GM18517 (cell line): ENCODE results near the gene DYNC2LI1.

ENCODE experiments used
- ATAC-seq: cut with Tn5 transposase; IDR thresholded peaks from one replicate; pipeline ENCODE4 v1.9.1; 2021; ENCODE audit warnings: mild to moderate bottlenecking, moderate library complexity; ENCODE audit not compliant: unreplicated experiment

Gene DYNC2LI1

DNA sequence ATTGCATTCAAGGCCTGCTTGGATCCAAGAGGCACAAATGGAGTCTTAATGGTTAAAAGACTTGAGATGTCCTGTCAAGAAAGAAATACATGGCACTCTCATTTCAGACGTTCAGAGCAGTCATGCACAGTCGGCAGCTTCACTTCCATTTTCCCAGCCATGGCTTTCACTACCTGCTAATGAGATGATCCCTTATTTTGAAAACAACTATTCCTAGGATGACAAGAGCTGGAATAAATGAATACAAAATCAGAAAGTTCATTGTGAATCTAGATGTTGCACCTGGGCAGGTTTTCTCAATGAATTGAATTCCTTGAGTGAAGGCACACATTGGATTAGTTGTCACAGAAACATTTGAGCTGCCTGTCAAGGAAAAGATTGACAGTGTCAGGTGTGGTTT is 39.1 kb downstream of the DYNC2LI1 start:
- ATAC-seq: no peak

DNA sequence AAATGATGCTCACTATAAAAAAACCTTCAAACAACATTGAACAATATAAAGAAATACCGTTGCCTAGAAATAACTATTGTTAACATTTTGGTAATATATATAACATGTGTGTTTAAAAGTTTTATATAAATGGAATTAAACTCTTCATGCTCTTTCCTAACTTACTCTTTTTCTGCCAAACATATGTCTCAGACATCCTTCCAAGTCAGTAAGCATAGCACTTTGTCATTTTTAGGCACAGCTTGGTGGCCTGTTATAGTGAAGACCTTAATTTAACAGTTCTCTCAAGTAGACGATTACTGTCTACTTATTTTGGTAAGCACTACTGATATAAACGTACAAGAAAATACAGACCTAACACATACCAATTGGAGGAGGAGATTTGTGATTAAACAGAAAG is 40.9 kb downstream of the DYNC2LI1 start:
- no peak for ATAC-seq

DNA sequence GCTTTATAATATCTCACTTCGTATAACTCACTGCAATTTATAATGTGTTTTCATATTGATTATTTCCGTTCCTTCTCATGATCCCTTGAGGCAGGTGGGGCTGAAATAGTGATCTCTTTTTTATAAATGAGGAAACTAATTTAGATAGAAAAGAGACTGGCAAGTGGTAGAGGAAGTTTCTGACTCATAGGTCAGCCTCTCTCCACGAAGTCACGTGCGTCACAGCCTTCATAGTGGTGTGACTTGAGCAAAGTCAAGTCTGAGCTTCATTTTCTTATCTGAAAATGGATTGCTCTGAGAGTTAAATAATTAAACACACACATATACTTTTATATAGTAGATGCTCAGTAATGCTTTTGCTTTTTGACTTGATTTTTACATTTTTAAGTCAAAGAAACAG is 44.9 kb downstream of the DYNC2LI1 start:
- no peak for ATAC-seq

DNA sequence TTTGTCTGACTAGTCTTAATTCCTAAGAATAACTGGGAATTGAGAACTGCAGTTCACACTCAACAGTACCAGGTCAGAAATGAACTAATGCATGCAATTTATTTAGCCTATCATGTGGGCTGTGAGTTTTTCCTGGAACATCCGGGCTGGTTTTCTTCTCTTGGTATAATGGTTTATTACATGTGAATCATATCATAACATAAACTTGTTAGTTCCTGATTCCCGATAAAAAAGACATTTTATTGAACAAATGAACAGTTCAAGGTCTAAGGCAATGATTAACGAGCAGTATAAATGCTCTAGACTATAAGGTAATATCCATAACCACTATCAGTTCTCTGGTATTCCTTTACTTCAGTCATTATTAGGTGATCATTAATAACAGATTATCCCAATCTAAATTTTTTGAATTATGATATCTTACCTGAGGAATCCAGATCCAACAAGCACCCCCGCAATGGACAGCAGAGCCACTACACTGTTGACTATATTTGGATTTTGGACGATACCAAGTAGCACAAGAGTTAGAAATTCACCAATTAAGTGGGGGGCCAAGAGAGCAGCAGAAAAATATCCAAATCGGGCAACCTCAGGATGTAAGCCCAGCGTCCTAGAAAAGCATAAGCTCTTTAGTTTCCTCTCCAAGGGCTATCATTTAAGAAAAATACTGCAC is 45.8 kb downstream of the DYNC2LI1 start:
- no peak for ATAC-seq

DNA sequence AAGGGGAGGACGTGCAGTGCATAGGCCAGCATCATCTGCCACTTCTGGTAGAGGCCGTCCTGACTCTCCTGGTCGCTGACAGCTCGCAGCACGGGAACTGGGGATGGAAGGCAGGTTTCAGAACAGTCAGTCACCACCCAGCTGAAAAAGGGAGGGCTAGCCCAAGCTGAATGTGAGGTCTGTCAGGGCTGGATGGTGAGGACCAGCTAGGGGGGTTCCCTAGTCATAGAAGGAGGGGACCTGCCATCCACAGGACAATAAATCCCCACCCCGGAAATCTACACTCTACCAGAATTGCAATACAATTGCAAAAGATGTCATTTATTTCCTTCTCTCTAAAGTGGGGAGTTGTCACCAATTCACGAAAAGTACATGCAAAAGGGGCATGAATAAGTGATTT is 49.0 kb downstream of the DYNC2LI1 start:
- ATAC-seq: no peak

DNA sequence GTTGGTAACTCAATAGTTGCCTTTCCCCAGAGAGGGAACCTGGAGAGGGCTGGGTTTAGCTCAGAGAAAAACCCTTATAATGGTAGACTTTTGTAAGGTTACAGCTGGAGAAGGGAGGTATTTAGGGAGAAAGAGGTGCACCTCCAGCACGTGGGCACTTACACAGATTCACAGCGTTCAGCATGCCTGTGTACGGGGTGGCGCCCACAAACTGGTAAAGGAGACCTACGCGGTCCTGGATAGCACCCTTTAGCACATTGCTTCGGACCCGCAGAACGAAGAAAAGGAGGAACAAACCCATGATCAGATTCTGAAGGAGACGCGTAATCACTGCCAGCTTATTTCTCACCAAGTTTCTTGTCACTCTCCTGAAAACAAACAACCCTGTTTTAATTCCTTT is 49.9 kb downstream of the DYNC2LI1 start:
- no peak for ATAC-seq

DNA sequence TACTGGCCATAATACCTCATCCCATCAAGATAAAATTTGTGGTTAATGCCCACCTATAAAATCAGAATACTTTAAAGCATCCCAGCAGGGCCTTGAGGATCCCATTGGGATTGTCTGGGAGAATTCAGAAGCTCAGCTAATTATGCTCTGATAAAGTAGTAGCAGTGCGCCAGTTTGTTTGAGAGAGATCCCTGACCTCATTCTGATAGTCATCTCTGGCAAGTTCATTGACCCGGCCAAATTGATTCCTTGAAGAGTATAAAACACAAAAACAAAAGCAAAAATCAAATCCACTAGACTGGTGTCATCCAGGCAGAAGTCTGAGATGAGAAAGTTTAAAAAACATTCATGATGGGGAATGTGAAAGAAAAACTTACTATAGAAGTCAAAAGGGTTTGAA is 50.7 kb downstream of the DYNC2LI1 start:
- ATAC-seq: no peak

DNA sequence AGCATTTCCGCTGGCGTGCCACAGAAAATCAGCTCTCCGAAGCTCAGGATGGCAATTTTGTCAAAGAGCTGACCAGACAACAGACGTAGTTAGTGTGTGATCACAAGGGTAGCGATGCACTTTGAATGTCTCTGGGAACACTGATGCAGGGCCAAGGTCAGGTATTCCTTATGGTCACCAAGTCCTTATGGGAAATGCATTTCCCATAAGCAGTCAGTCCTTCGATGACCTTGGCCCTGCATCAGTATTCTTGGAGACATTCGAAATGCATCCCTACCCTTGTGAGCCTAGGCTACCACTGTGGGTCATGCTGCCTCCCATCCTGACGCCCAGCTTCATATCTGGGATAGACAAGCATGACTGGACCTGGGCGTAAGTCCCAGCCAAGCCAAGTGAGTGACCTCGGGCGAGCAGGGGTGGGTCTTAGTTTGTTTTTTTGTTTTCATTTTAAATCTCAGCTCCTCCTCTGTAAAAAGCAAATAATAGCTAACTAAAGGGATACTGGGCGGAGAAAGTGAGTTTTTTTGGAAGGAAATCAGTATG is 51.2 kb downstream of the DYNC2LI1 start:
- ATAC-seq: no peak

DNA sequence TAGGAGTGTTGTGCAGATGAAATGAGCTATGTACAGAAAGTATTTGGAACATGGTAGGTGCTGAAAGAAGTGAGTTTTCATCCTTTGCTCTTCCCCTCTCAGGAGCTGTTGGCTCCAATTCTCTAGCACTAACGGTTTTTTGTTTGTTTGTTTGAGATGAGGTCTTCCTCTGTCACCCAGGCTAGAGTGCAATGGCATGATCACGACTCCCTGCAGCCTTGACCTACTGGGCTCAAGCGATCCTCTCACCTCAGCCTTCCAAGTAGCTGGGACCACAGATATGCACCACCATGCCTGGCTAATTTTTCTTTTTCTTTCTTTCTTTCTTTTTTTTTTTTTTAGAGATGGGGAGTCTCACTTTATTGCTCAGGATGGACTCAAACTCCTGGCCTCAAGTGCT is 52.0 kb downstream of the DYNC2LI1 start:
- no peak for ATAC-seq

DNA sequence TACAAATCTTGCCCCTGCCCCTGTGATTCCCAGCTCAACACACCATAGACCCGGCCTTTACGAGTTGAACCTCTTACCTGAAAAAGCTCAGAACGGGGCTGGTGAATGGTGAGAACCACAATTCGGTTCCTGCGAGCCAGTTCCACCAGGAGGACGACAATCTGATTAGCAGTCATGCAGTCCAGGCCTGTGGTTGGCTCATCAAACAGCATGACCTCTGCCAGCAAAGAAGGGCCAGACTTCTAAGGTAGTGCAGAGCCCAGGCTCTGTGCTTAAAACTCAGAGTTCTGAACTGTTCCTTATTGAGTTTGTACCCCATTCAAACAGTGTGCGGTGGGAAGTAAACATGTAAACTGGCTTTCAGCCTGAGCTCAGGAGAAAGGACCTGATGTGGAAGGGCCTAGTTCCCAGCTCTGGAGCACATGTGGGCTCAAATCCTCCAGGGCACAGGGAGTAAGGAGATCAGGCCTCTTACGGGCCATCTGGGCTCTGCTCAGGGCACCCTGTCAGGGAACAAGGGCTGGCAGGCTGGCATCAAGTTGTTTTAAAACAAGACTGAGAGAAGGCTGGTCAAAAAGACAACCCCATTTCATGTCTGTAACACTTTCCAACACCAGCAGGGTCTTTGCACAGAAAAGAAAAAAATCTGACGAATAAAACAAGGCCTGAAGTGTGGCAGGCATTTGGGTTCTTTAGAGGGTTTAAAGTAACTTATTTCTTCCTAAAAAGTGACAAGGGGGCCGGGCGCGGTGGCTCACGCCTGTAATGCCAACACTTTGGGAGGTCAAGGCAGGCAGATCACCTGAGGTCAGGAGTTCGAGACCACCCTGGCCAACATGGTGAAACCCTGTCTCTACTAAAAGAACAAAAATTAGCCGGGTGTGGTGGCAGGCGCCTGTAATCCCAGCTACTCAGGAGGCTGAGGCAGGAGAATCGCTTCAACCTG is 52.7 kb downstream of the DYNC2LI1 start:
- ATAC-seq: no peak

DNA sequence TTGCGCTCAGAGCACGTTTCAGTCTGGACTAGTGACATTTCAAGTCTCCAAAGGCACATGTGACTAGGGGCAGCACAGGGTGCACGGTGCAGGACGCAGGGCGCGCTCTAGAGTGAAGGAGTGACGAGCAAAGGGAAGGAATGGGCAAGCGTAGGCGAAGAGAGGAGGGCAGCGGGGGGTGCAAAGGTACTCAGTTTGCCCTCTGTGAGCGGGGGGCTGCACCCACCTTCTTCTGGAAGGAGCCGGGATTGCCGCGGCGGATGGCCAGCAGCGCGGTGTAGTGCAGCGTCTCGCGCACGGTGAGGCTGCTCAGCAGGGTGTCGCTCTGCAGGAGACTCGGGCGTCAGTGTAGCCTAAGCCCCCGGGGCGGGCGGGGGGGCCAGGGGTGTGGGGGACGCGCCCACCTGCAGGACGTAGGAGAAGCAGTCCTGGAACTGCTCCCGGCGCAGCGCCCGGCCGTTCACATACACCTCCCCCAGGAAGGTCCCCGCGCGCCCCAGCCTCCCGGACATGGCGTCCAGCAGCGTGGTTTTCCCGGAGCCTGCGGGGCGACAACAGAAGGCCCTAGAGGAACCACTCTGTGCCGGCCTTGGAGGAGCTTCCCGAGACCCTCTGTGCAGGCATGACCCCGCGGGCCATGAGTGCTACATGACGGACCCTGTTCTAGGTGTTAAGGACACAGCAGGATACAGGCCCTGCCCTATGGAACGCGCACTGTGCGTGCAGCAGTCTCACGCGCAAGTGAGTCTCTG is 57.9 kb downstream of the DYNC2LI1 start:
- no peak for ATAC-seq

DNA sequence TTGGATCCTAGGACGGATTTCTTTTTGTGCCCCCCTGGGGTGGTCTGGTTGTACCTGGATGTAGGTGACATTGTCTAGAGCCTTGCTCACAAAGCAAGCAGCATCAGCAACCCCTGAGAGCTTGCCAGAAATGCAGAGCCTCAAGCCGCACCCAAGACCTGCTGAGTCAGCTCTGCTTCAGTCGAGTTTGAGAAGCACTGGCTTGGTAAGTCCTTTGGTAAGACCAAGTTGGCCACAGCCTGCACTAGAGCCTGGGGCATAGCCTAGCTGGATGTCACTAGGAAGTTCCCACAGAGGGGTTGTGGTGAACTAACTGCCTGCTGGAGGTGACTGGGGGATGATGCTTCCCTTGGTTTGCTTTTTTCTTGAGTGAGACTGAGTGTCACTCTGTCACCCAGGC is 58.6 kb downstream of the DYNC2LI1 start:
- ATAC-seq: no peak

DNA sequence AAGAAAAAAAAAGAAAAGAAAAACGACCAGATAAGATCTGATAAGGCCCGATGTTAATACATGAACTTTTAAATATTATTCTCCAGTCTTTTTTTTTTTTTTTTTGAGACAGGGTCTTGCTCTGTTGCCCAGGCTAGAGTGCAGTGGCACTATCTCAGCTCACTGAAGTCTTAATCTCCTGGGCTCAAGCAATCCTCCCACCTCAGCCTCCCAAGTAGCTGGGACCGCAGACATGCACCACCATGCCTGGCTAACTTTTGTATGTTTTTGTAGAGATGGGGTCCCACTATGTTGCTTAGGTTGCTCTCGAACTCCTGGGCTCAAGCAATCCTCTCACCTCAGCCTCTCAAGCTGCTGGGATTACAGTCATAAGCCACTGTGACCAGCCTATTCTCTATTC is 63.2 kb downstream of the DYNC2LI1 start:
- ATAC-seq: no peak

DNA sequence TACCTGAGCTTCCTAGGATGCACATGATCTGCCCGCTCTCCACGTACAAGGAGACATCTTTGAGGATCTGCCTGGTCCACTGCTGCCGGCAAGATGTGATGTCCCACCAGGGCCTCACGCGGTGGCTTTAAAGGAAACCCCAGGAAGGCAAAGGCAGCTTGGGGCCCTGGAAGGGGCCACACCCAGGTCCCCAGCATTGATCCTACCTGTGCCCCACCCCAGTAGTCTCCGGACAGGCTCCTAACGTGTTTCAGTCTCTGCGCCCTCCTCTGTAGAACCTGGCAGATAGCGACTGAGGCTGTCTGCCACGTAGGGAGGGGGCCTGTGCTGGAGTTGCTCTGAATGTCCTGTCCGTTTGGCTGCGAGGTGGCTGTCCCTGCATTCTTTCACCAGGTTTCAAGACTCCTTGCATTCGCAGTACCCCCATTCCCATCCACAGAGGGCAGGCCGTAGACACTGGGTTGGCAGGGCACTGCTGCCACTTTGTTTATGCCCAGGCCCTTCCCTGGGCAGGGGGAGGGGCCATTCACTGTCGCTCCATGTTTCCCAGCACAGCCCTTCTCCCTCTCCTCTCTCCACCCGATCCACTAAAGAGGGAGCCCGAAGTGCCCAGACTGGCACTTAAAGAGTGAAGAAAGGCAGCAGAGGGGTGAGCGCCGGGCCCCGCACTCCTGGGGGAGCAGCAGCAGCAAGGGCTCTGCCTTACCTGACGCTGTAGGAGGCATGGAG is 64.2 kb downstream of the DYNC2LI1 start:
- ATAC-seq: no peak

DNA sequence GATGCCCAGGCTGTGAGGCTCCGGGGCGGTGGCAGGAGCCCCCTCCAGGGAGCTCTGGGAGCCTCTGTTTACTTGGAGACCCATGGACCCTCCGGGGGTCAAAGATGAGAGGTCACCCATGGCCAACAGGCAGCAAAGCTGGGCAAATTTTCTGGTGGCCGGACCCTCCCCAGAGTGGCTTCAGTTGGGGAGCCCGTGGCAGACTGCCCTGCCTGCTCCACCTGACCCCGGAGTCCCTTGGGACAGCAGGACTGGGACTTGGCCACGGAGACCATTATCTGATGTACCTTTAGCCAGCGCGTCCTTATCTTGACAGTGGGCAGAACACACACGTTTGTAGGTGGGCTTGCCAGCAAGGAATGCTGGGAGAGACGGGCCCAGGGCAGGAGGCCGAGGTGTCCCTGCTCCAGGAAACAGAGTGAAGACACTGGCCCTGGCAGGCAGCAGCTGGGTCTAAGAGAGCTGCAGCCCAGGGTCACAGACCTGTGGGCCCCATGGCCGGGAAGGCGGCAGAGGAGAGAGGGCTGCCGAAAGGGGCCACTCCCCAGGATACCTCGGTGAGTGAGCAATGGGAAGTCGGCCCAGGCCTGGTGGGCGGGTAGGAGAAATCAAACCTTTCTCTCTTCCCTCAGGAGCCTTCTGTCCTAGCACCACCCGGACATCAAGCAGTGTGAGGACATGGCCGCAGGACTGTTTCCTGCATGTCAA is 64.9 kb downstream of the DYNC2LI1 start, which contains the start of the genes ABCG5 and ABCG8:
Gene ABCG5 (minus strand): TSS at position 280 of the 708 bp plus-strand sequence. CDS start 160 bp downstream, at position 120.
Gene ABCG8 (plus strand): TSS at position 412 of the 708 bp plus-strand sequence. CDS start 83 bp downstream, at position 495.
- no peak for ATAC-seq

DNA sequence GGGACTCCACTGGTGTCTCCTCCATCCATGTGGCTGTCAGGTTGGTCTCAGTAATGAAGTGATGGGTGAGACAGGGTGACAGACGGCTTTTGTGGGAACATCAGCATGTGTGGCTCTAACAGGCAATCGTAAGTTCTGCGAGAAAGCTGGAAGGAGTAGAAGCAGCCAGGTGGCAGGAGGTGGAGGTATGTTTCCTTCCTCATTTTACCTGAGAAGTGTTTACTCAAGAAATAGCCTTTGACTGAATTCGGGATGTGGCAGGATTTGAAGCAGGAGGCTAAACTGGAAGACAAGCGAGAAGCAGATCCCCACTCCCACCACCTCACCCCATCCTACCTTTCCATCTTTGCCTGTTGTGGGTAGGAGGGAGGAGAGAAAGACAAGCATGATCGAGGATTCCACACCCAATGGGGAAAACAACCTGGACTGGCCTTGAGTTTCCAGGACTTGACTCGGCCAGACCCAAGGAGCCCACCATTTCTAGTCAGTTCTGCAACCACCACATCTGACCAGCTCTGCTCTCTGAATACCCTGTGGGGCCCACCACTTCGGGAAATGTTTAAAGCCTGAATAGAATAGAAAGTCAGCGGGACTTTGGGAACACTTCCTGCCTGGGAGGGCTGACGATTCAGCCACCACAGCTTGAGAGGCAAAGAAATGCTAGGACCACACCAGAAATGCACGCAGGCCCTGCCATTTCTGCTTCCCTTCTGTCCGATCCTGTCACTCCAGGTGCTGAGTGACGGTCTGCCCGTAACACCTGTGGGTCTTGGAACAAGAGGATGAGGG is 66.1 kb downstream of the DYNC2LI1 start:
- ATAC-seq: no peak

DNA sequence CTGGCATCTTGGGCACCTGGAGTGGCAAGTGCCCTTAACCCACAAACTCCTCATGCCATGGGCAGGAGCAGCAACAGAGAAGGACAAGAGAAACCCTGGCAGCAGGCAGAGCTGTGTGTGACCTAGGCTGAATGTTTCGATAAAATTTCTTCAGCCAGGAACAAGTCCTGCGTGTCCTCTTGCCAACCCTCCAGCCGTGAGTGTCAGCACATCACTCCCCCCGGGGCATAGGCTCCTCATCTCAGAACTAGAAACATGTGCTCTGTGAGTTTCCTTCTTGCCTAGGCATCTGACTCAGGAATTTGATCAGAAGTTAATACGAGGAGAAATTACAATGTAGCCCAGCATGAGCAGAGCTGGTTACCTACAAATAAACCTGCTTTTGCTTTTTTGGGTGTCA is 67.1 kb downstream of the DYNC2LI1 start:
- no peak for ATAC-seq

DNA sequence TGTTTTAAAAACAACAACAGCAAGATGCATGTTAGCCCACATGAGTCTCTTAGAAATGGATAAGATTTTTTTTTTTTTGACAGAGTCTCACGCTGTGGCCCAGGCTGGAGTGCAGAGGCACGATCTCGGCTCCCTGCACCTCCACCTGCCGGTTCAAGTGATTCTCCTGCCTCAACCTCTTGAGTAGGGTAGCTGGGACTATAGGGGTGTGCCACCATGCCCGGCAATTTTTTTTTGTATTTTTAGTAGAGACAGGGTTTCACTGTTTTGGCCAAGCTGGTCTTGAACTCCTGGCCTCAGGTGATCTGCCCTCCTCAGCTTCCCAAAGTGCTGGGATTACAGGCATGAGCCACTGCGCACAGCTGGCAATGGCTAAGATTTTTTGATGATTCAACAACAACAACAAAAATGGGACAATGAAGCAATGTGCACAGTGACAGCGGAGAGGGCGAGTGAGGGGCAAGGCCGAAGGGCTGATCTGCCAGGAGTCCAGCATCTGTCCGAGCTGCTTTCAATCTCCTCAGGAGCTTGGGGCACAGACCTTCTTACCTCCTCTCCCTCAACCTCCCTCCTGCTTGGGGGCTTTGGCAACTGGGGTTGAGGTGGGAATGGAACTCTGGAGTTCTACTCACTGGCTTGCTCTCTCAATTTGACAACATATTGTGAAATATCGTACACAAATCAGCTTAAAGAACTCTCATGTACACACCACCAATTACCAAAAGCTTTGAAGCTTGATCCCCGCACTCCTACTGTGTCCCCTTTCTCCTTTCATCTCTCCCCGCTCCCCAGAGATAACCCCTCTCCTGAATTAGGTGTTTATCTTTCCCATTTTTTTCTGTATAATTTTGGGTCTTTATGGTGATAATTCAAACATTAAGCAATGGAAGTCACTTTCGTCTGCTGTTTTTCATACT is 68.4 kb downstream of the DYNC2LI1 start:
- no peak for ATAC-seq
